HEK293 (cell line): Measurements from ENCODE around the gene CFAP299.

Source experiments
- CTCF ChIA-PET: fragments of 350-600 bp; formaldehyde crosslinking; extraction: SDS; loops from one replicate; lab custom pipeline; 2021; ENCODE audit warnings: antibody characterized with exemption; lab: Yijun Ruan, JAX
- POLR2A ChIA-PET: fragments of 300-600 bp; formaldehyde crosslinking; extraction: SDS; loops from one replicate; lab custom pipeline; 2020; ENCODE audit warnings: antibody characterized with exemption, inconsistent platforms; lab: Yijun Ruan, JAX
- H3K27ac ChIP-seq: fragments of 200-500 bp; sonication (Bioruptor generic); 2 replicates; pipeline ENCODE4 v1.5.1; 2014; ENCODE audit warnings: low read depth, low read length, control low read depth, inconsistent platforms; ENCODE audit errors: extremely low read depth
- H3K36me3 ChIP-seq, 2 experiments: fragments of 200-500 bp in 1 of 2; sonication (Bioruptor generic) in 1 of 2; 1 replicate in 1 of 2; 2 replicates in 1 of 2; pipeline ENCODE4 v1.5.1; 2014 to 2017; ENCODE audit warnings: inconsistent platforms in 2 of 2, low read length in 2 of 2; ENCODE audit not compliant: control insufficient read depth in 2 of 2, insufficient read depth in 1 of 2
- H3K4me1 ChIP-seq: fragments of 200-500 bp; sonication (Bioruptor generic); 2 replicates; pipeline ENCODE4 v1.5.1; 2014; ENCODE audit warnings: mild to moderate bottlenecking, low read length, inconsistent platforms; ENCODE audit not compliant: control insufficient read depth, insufficient read depth
- H3K4me3 ChIP-seq: 2 replicates; pipeline ENCODE4 v1.5.1; 2011; ENCODE audit warnings: low read depth, mild to moderate bottlenecking, control low read depth, low read length, moderate library complexity
- H3K9me3 ChIP-seq: fragments of 200-500 bp; sonication (Bioruptor generic); 2 replicates; pipeline ENCODE4 v1.5.1; 2014; ENCODE audit warnings: low read depth, low read length, inconsistent platforms; ENCODE audit not compliant: control insufficient read depth, insufficient read depth
- HOXA7 ChIP-seq: sonication (generic); formaldehyde crosslinking; IDR thresholded peaks from 2 replicates; pipeline ENCODE4 v1.8.1; 2022; ENCODE audit warnings: missing genetic modification reagents, borderline replicate concordance
- KLF10 ChIP-seq: fragments of 450-650 bp; IDR thresholded peaks from 2 replicates; pipeline ENCODE4 v1.5.1; 2018; ENCODE audit warnings: missing biosample characterization, mild to moderate bottlenecking, missing genetic modification characterization
- MZF1 ChIP-seq: fragments of 450-650 bp; formaldehyde crosslinking; IDR thresholded peaks from 2 replicates; pipeline ENCODE4 v1.5.1; 2017; ENCODE audit warnings: missing biosample characterization, missing genetic modification characterization, borderline replicate concordance
- SP2 ChIP-seq: fragments of 450-650 bp; formaldehyde crosslinking; IDR thresholded peaks from 2 replicates; pipeline ENCODE4 v1.5.1; 2016; ENCODE audit warnings: missing biosample characterization, missing genetic modification characterization
- YY1 ChIP-seq: fragments of 450-650 bp; formaldehyde crosslinking; IDR thresholded peaks from 2 replicates; pipeline ENCODE4 v1.5.1; 2018; ENCODE audit warnings: missing biosample characterization, missing genetic modification characterization
- ZEB2 ChIP-seq: fragments of 450-650 bp; formaldehyde crosslinking; IDR thresholded peaks from 2 replicates; pipeline ENCODE4 v1.5.1; 2016; ENCODE audit warnings: missing biosample characterization, missing genetic modification characterization
- ZIC2 ChIP-seq: fragments of 450-650 bp; formaldehyde crosslinking; IDR thresholded peaks from 2 replicates; pipeline ENCODE4 v1.5.1; 2016; ENCODE audit warnings: missing biosample characterization, missing genetic modification characterization
- ZNF112 ChIP-seq: fragments of 450-650 bp; formaldehyde crosslinking; IDR thresholded peaks from 2 replicates; pipeline ENCODE4 v1.5.0; 2017; ENCODE audit warnings: missing biosample characterization, missing genetic modification characterization
- ZNF292 ChIP-seq: fragments of 450-650 bp; formaldehyde crosslinking; IDR thresholded peaks from 2 replicates; pipeline ENCODE4 v1.5.1; 2016; ENCODE audit warnings: low read depth, missing biosample characterization, missing genetic modification characterization, borderline replicate concordance
- ZNF362 ChIP-seq: fragments of 450-650 bp; formaldehyde crosslinking; IDR thresholded peaks from 2 replicates; pipeline ENCODE4 v1.5.1; 2016; ENCODE audit warnings: missing biosample characterization, missing genetic modification characterization
- ZNF394 ChIP-seq: fragments of 450-650 bp; formaldehyde crosslinking; IDR thresholded peaks from 2 replicates; pipeline ENCODE4 v1.5.1; 2016; ENCODE audit warnings: missing biosample characterization, missing genetic modification characterization, mild to moderate bottlenecking, moderate library complexity, borderline replicate concordance
- ZNF433 ChIP-seq: fragments of 450-650 bp; formaldehyde crosslinking; IDR thresholded peaks from 2 replicates; pipeline ENCODE4 v1.5.1; 2016; ENCODE audit warnings: missing biosample characterization, missing genetic modification characterization, low read depth
- ZNF558 ChIP-seq: fragments of 450-650 bp; formaldehyde crosslinking; IDR thresholded peaks from 2 replicates; pipeline ENCODE4 v1.5.1; 2016; ENCODE audit warnings: missing biosample characterization, missing genetic modification characterization
- ZNF660 ChIP-seq: fragments of 450-650 bp; IDR thresholded peaks from 2 replicates; pipeline ENCODE4 v1.5.1; 2018; ENCODE audit warnings: missing biosample characterization, mild to moderate bottlenecking, missing genetic modification characterization
- ZNF664 ChIP-seq: fragments of 450-650 bp; formaldehyde crosslinking; IDR thresholded peaks from 2 replicates; pipeline ENCODE4 v1.5.1; 2016; ENCODE audit warnings: missing biosample characterization, missing genetic modification characterization
- ZNF670 ChIP-seq: fragments of 450-650 bp; formaldehyde crosslinking; IDR thresholded peaks from 2 replicates; pipeline ENCODE4 v1.5.1; 2016; ENCODE audit warnings: missing biosample characterization, missing genetic modification characterization, low read depth
- ZSCAN16 ChIP-seq: fragments of 450-650 bp; formaldehyde crosslinking; IDR thresholded peaks from 2 replicates; pipeline ENCODE4 v1.5.1; 2016; ENCODE audit warnings: missing biosample characterization, missing genetic modification characterization
- TF ChIP-seq, protein P1 (sequence below): fragments of 450-650 bp; formaldehyde crosslinking; IDR thresholded peaks from 2 replicates; pipeline ENCODE4 v1.5.1; 2016; ENCODE audit warnings: missing biosample characterization, missing genetic modification characterization
- TF ChIP-seq, protein P2 (sequence below): fragments of 450-650 bp; formaldehyde crosslinking; conservative IDR thresholded peaks from 2 replicates; pipeline ENCODE4 v1.5.1; 2016; ENCODE audit warnings: low read depth, missing biosample characterization, missing genetic modification characterization

CFAP299 gene

GRCh38 chr4:80475798-80476197 lies 140.3 kb downstream of the CFAP299 start (continued):
- TF ChIP-seq, protein P1, sequence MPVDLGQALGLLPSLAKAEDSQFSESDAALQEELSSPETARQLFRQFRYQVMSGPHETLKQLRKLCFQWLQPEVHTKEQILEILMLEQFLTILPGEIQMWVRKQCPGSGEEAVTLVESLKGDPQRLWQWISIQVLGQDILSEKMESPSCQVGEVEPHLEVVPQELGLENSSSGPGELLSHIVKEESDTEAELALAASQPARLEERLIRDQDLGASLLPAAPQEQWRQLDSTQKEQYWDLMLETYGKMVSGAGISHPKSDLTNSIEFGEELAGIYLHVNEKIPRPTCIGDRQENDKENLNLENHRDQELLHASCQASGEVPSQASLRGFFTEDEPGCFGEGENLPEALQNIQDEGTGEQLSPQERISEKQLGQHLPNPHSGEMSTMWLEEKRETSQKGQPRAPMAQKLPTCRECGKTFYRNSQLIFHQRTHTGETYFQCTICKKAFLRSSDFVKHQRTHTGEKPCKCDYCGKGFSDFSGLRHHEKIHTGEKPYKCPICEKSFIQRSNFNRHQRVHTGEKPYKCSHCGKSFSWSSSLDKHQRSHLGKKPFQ (tag by site-specific recombination) = no peak
- no peak for TF ChIP-seq ZNF664 (tag by site-specific recombination)

DNA sequence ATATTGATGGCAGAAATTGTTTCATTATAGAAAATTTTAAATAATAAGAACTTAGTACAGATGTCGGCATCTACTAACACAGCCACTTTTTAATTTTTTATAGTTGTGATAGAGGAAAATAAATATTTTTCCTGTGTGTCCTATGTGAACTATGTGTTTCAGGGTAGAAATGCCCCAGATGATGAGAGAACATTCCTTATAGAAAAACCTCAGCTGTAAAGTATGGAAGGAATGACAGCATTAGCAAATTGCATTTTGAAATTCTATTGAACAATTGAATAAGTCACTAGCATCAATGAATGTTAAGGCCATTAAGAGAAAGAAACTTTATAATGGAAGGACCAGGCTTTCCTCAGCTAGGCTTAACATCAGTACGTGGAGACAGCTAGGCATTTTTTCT lies 149.2 kb downstream of the CFAP299 start:
- Histone ChIP-seq H3K9me3 (no peaks in the 10 kb centered on the region), H3K36me3 (no peaks in the 10 kb centered on the region), H3K27ac (no peak overlapping the region), H3K4me1 (no peaks in the 10 kb centered on the region), H3K4me3 (no peak overlapping the region)
- ChIA-PET POLR2A (no interaction called here), CTCF (interaction anchor here (0.6 to 1.1 kb wide), 2 partner anchors 162 to 555 kb away, joined by 3 to 5 read pairs; no protein-coding TSS in a partner anchor)
- TF ChIP-seq SP2 = no peak
- TF ChIP-seq ZSCAN16 (tag by site-specific recombination) = no peak
- no peak for TF ChIP-seq MZF1 (tag by site-specific recombination)
- no peak for TF ChIP-seq ZNF660 (tag by site-specific recombination)
- TF ChIP-seq KLF10 (tag by site-specific recombination) = no peak
- TF ChIP-seq HOXA7 (CRISPR knock-in tag) = no peak
- TF ChIP-seq YY1 = no peak
- TF ChIP-seq ZNF394 (tag by site-specific recombination) = no peak
- TF ChIP-seq ZNF362 (tag by site-specific recombination) = no peak
- TF ChIP-seq ZNF670 (tag by site-specific recombination) = no peak
- TF ChIP-seq ZNF112 (tag by site-specific recombination) = no peak
- TF ChIP-seq ZEB2 (tag by site-specific recombination) = no peak
- no peak for TF ChIP-seq ZNF433 (tag by site-specific recombination)
- no peak for TF ChIP-seq ZIC2
- TF ChIP-seq, protein P2, sequence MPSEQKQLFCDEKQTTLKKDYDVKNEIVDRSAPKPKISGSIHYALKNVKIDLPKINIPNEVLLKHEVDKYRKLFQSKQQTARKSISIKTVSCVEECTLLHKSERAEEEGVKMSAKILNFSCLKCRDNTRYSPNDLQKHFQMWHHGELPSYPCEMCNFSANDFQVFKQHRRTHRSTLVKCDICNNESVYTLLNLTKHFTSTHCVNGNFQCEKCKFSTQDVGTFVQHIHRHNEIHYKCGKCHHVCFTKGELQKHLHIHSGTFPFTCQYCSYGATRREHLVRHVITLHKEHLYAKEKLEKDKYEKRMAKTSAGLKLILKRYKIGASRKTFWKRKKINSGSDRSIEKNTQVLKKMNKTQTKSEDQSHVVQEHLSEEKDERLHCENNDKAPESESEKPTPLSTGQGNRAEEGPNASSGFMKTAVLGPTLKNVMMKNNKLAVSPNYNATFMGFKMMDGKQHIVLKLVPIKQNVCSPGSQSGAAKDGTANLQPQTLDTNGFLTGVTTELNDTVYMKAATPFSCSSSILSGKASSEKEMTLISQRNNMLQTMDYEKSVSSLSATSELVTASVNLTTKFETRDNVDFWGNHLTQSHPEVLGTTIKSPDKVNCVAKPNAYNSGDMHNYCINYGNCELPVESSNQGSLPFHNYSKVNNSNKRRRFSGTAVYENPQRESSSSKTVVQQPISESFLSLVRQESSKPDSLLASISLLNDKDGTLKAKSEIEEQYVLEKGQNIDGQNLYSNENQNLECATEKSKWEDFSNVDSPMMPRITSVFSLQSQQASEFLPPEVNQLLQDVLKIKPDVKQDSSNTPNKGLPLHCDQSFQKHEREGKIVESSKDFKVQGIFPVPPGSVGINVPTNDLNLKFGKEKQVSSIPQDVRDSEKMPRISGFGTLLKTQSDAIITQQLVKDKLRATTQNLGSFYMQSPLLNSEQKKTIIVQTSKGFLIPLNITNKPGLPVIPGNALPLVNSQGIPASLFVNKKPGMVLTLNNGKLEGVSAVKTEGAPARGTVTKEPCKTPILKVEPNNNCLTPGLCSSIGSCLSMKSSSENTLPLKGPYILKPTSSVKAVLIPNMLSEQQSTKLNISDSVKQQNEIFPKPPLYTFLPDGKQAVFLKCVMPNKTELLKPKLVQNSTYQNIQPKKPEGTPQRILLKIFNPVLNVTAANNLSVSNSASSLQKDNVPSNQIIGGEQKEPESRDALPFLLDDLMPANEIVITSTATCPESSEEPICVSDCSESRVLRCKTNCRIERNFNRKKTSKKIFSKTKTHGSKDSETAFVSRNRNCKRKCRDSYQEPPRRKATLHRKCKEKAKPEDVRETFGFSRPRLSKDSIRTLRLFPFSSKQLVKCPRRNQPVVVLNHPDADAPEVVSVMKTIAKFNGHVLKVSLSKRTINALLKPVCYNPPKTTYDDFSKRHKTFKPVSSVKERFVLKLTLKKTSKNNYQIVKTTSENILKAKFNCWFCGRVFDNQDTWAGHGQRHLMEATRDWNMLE (tag by site-specific recombination) = no peak
- TF ChIP-seq ZNF558 (tag by site-specific recombination) = no peak
- TF ChIP-seq ZNF292 (tag by site-specific recombination) = no peak
